ENCODE data around the gene HOXC6. TPM values are rescaled to one million over a fixed set of nuclear protein-coding genes. Genes with fewer than 3 reads are reported as not detected.

The HOXC6 gene
- total and polyA plus RNA-seq, 12 donors = 0.03 to 0.36 (median 0.18) TPM; not detected in 6

DNA sequence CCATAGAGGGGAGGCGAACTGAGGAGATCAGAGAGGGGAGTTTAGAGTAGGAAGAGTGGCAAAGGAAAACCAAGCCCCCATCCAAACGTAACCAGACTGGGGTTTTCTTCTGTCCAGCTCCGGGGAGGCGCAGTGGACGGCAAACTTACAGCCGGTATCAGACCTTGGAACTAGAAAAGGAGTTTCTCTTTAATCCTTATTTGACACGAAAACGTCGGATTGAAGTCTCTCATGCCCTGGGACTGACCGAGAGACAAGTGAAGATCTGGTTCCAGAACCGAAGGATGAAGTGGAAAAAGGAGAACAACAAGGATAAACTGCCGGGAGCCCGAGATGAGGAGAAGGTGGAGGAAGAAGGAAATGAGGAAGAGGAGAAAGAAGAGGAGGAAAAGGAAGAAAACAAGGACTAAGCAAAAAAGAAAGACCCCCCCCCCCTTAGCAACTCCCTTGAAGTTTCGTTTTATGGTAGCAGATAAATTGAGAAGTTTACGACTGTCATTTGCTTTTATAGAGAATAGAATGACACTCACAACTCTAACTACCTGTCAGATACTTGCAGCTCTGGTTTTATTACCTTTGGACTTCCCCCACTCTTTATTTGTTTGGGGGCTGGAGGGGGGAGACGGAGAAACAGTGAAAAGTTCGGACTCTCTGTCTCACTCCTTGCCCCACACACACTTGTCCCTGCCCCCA, 17.1 kb upstream of the HOXC6 start:
- TF ChIP-seq, protein P1, sequence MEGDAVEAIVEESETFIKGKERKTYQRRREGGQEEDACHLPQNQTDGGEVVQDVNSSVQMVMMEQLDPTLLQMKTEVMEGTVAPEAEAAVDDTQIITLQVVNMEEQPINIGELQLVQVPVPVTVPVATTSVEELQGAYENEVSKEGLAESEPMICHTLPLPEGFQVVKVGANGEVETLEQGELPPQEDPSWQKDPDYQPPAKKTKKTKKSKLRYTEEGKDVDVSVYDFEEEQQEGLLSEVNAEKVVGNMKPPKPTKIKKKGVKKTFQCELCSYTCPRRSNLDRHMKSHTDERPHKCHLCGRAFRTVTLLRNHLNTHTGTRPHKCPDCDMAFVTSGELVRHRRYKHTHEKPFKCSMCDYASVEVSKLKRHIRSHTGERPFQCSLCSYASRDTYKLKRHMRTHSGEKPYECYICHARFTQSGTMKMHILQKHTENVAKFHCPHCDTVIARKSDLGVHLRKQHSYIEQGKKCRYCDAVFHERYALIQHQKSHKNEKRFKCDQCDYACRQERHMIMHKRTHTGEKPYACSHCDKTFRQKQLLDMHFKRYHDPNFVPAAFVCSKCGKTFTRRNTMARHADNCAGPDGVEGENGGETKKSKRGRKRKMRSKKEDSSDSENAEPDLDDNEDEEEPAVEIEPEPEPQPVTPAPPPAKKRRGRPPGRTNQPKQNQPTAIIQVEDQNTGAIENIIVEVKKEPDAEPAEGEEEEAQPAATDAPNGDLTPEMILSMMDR (IDR thresholded peaks at IDR 0.05) = no peak
- Histone ChIP-seq H3K9me3 (no peaks in the 10 kb centered on the region), H3K27me3 (peaks cover 46 to 98% (median 96%) of the 10 kb centered on the region in 7 donors), H3K27ac (no peak overlapping the region), H3K4me1 (peaks cover 6 to 20% (median 14%) of the 10 kb centered on the region in 9 donors), H3K4me3 (no peak overlapping the region), H3K36me3 (no peaks in the 10 kb centered on the region)
- 3 to 9% methylated on average over 17 of the region's 17 CpGs for WGBS, 2 donors
- ATAC-seq (no peak), DNase-seq (no peak)
- intact Hi-C loops (cut with DNase I) = loop anchor here in 1 of 10 donors (10.0 kb wide), 1 partner anchor 344 kb away; no protein-coding TSS in a partner anchor

DNA sequence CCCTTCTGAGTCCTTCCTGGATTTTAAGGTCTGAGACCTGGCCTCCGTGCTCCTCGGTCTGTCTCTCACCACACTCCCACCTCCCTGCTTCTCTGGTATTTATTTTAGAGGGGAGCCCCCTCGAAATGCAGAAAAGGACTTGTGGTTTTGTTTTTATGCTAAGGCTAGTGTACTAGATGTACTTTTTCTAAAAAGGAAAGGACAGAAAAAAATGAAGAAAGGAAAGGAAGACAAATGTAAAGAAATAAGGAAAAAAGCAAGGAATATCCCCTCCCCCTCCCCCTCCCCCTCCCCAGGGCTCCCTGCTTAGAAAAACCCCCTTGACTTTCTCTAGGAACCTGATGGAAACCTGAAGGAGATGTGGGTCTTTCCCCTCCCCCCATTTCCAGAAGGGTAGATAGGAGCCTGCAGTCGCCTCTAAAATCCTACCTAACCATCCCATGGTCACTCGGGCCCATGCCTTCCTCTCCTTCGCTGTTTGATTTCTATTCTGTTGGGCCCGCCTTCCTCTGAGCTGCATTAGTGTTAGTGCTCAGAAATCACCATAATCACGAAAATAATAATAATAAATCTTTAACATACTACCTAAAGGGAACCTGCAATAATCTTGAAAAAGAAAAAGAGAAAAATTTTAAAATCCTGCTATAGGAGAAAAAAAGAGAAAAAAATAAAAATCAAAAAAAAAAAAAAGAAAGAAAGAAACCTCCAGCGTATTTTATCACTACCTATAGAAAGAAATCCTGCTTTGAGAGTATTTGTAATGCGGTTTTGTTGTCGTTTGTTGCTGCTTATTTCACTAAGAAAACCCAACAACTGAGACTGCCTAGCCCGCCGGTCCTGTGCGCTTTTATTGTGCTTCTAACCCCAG, 16.3 kb upstream of the HOXC6 start:
- intact Hi-C loops (cut with DNase I) = loop anchor here in 1 of 10 donors (10.0 kb wide), 1 partner anchor 343 kb away; no protein-coding TSS in a partner anchor
- H3K36me3 ChIP-seq = no peaks in the 10 kb centered on the region
- no peak for ATAC-seq
- no peak overlapping the region for H3K27ac ChIP-seq
- DNase-seq = no peak
- peaks cover 46 to 98% (median 96%) of the 10 kb centered on the region in 7 donors for H3K27me3 ChIP-seq
- WGBS, 2 donors = 13 to 19% methylated on average over 14 of the region's 14 CpGs
- H3K9me3 ChIP-seq = no peaks in the 10 kb centered on the region
- H3K4me1 ChIP-seq = peaks cover 4 to 19% (median 13%) of the 10 kb centered on the region in 9 donors
- TF ChIP-seq, protein P1 (IDR thresholded peaks at IDR 0.05) = no peak
- H3K4me3 ChIP-seq = no peak overlapping the region

DNA sequence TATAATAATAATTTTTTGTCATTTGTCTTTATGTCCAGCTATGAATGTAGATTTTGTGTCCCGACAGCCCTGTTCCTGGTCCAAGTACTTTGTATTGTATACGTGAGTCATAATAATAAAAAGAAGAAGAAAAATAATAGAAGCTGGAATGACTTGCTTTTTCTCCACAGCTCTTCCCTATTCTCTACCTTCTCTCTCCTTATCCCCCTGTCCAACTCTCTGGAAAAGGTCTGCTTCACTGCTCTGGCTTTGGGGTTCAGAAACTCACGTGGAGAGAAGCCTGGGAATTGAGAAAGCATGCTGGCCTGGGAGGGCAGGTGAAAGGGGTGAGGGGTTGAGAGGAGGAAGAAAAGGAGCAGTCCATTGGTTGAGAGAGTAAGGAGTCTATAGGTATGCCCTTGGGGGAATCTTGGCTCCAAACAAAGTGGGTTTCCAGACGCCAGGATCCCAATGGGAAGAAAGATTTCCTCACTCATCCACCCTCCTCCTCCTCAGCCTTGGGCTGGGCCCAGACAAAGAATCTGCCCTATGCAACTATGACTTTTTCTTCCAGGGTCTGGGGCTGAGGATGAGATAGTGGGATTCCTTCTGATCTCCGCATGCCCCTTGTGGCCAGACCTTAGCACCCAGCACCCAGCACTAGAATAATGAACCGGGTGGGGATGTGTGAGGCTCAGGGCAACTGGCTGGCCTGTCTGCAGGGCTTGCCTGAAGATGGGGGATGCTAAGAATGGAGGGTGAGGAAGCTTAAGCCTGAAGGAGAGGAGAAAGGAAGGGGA, 15.4 kb upstream of the HOXC6 start:
- WGBS, 2 donors = 12 to 23% methylated on average over 6 of the region's 6 CpGs
- no peak for DNase-seq
- TF ChIP-seq, protein P1 (IDR thresholded peaks at IDR 0.05) = no peak
- no peaks in the 10 kb centered on the region for H3K36me3 ChIP-seq
- no peak overlapping the region for H3K4me3 ChIP-seq
- H3K27ac ChIP-seq = no peak overlapping the region
- H3K9me3 ChIP-seq = no peaks in the 10 kb centered on the region
- H3K27me3 ChIP-seq = peaks cover 46 to 98% (median 96%) of the 10 kb centered on the region in 7 donors
- ATAC-seq = no peak
- peaks cover 7 to 27% (median 20%) of the 10 kb centered on the region in 9 donors for H3K4me1 ChIP-seq
- intact Hi-C loops (cut with DNase I) = loop anchor here in 1 of 10 donors (10.0 kb wide), 1 partner anchor 342 kb away; no protein-coding TSS in a partner anchor
